Colonic mucosa (tissue), 4 donors: ENCODE data around the gene CISD3. TPM values are rescaled to one million over a fixed set of nuclear protein-coding genes. Genes with fewer than 3 reads are reported as not detected.

Source experiments
- DNase-seq: peaks from one replicate; pipeline ENCODE4 v3.0.0-alpha.2; 2020
- H3K27ac ChIP-seq: fragments of 200-600 bp; one replicate; pipeline ENCODE4 v1.8.0; 2021
- H3K27me3 ChIP-seq: fragments of 200-600 bp; one replicate; pipeline ENCODE4 v1.8.0; 2021
- H3K36me3 ChIP-seq: fragments of 200-600 bp; one replicate; pipeline ENCODE4 v1.8.0; 2021
- H3K4me1 ChIP-seq: fragments of 200-600 bp; one replicate; pipeline ENCODE4 v1.8.0; 2021; ENCODE audit warnings: mild to moderate bottlenecking
- H3K4me3 ChIP-seq: fragments of 200-600 bp; one replicate; pipeline ENCODE4 v1.8.0; 2021
- H3K9ac ChIP-seq, 2 donors: one replicate each; pipeline ENCODE4 v1.7.0; 2013; ENCODE audit warnings: control low read depth in 2 of 2, low read depth in 2 of 2, low read length in 2 of 2
- H3K9me3 ChIP-seq: fragments of 200-600 bp; one replicate; pipeline ENCODE4 v1.8.0; 2021
- CTCF ChIP-seq: fragments of 200-600 bp; IDR thresholded peaks from one replicate; pipeline ENCODE4 v1.8.0; 2022; ENCODE audit warnings: antibody characterized with exemption, mild to moderate bottlenecking
- intact Hi-C: fragments of 100-400 bp; cut with DNase I; formaldehyde crosslinking; loops from one replicate; pipeline ENCODE4 v1.14.1; 2022
- total RNA-seq, 2 donors: library from RNA; stranded (reverse); fragmentation: NEBNext Ultra II Directional in 1 of 2; extraction: Animal tissue kit (Norgen Biotek cat#: 25700) in 1 of 2; gene quantifications; one replicate each; pipeline ENCODE4 v1.2.1, GENCODE V29; 2021
- donor health status: healthy.
- donor health status: DM: no; HTN: no; CAD: no.
- donor health status: DM: no; HTN: no; CAD: no.

Gene CISD3, protein sequence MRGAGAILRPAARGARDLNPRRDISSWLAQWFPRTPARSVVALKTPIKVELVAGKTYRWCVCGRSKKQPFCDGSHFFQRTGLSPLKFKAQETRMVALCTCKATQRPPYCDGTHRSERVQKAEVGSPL
- 100 to 1,000 TPM in 1 of 2 donors, 10 to 100 TPM in 1; 82.2 to 152 TPM for total RNA-seq

DNA sequence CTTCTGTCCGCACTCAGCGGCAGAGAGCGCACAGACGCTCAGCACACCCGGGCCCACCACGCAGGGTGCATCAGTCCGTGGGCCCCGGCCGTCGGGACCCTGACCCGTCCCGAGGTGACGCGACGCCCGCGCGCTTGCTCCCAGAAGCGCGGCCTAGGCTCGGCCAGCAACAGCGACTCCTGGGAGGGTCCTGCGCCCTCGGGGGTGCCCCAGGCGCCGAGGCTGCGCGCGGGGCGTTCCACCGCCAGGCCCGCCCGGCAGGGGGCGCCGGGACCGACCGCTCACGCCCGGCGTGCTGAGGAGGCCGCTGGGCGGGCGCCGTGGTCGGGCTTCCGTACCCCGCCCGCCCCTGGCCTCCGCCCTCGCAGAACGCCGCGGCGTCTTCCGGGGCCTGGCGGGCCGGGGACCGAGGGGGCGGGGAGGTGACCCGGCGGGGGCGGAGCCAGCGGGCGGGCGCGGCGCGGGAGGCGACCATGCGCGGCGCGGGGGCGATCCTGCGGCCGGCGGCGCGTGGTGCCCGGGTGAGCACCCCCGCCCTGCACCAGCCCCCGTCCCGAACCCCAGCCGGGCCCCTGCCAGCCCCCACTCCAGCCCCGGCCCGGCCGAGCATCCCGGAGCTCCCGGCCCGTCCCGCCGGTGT, at the start of gene CISD3:
CISD3 (plus strand) TSS at position 456 of the 640 bp plus-strand sequence; CDS start at position 474, 18 bp downstream.
- H3K36me3 ChIP-seq: no peaks in the 10 kb centered on the region

DNA sequence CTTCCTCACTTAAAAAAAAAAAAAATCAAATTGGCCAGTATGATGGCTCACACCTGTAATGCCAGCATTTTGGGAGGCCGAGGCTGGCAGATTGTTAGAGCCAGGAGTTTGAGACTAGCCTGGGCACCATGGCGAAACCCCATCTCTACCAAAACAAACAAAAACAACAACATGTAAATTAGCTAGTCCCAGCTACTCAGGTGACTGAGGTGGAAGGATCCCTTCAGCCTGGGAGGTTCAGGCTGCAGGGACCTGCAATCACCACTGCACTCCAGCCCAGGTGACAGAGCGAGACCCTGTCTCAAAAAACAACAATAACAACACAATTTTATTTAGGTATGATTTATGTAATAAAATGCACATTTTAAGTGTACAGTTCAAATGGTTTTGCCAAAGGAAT, 49.0 kb upstream of the CISD3 start:
- H3K4me3 ChIP-seq: no peak overlapping the region
- no peaks in the 10 kb centered on the region for H3K27me3 ChIP-seq
- H3K9ac ChIP-seq: no peak overlapping the region
- TF ChIP-seq CTCF: no peak
- intact Hi-C loops: no loop called here
- H3K9me3 ChIP-seq: no peaks in the 10 kb centered on the region
- no peak overlapping the region for H3K27ac ChIP-seq
- no peak for DNase-seq
- H3K36me3 ChIP-seq: no peaks in the 10 kb centered on the region
- H3K4me1 ChIP-seq: no peaks in the 10 kb centered on the region

More for the DNA sequence above, at the start of gene CISD3:
- H3K27ac ChIP-seq: peak within 1 kb of the TSS; percentile 92
- peak within 1 kb of the TSS; percentile 71 for H3K4me3 ChIP-seq
- no peaks in the 10 kb centered on the region for H3K27me3 ChIP-seq
- H3K9me3 ChIP-seq: no peaks in the 10 kb centered on the region
- intact Hi-C loops: no loop called here
- DNase-seq: peak; percentile 88
- H3K9ac ChIP-seq: peak within 1 kb of the TSS; percentile 88 to 99
- H3K4me1 ChIP-seq: peaks cover 28% of the 10 kb centered on the region
- peak; percentile 62 for TF ChIP-seq CTCF

DNA sequence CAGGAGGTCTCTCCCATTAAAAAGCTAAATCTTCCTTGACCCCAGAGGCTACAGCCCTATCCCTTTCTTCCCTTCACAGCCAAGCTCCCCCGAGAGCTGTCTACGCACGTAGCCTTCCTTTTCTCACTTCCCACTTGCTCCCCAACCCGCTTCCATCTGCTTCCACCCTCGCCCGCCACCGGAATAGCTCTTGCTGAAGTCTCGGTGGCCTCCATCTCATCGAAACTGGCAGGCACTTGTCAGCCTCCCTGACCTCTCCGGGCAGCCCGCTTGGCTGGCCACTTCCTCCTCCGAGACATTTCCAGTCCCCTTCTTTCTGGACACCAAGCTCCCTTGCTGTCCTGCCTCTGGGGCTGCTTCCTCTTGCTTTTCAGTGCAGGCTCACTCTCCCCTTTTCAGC, 44.6 kb upstream of the CISD3 start:
- Histone ChIP-seq H3K4me1 (no peaks in the 10 kb centered on the region), H3K9me3 (no peaks in the 10 kb centered on the region), H3K9ac (no peak overlapping the region), H3K27me3 (no peaks in the 10 kb centered on the region), H3K36me3 (no peaks in the 10 kb centered on the region), H3K27ac (no peak overlapping the region), H3K4me3 (no peak overlapping the region)
- TF ChIP-seq CTCF: no peak
- intact Hi-C loops: no loop called here
- DNase-seq: no peak

DNA sequence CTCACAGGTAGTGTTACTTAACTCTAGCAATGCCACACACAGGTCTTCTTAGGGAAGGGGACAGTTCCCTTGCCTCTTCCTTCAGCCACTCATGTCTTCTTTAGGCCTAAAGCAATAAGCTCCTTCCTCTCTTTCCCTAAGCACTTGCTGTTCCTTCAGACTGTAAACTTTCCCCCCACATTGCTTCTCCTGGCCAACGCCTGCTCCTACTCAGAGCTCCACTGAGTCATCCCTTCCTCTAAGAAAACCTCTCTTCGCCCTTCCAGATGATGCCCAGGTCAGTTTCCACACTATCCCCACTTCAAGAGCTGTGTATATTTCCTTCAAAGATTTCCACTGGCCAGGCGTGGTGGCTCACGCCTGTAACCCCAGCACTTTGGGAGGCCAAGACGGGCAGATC, 42.9 kb upstream of the CISD3 start:
- intact Hi-C loops: no loop called here
- TF ChIP-seq CTCF: no peak

DNA sequence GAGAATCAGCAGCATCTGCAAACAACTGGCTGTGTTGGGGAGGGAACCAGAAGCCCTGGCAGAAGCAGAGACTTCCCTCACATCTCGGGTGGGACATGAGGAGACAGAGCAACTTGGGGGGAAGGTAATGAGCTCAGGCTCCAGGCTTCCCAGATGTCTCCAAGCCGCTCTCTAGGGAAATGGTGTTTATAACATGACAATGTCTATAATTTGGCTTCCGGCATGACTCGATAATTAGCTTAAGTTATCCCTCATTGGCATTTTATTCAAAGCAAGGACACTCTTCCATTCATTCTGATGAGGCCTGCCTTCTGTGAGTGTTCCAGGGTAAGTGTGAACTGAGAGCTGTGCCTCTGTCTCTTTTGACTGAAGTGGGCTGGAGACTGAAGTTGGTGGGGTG, 39.8 kb upstream of the CISD3 start:
- no peak overlapping the region for H3K4me3 ChIP-seq
- intact Hi-C loops: no loop called here
- no peak for TF ChIP-seq CTCF
- H3K9ac ChIP-seq: no peak overlapping the region
- H3K4me1 ChIP-seq: no peaks in the 10 kb centered on the region
- no peak for DNase-seq
- no peaks in the 10 kb centered on the region for H3K27me3 ChIP-seq
- no peaks in the 10 kb centered on the region for H3K36me3 ChIP-seq
- H3K27ac ChIP-seq: no peak overlapping the region
- H3K9me3 ChIP-seq: no peaks in the 10 kb centered on the region

More for the DNA sequence above, 42.9 kb upstream of the CISD3 start:
- no peak for DNase-seq
- no peak overlapping the region for H3K9ac ChIP-seq
- no peak overlapping the region for H3K27ac ChIP-seq
- no peaks in the 10 kb centered on the region for H3K4me1 ChIP-seq
- H3K9me3 ChIP-seq: no peaks in the 10 kb centered on the region
- H3K4me3 ChIP-seq: no peak overlapping the region
- no peaks in the 10 kb centered on the region for H3K36me3 ChIP-seq
- no peaks in the 10 kb centered on the region for H3K27me3 ChIP-seq
